GM12878 (cell line): ENCODE results near the gene SLC12A7. TPM values are rescaled to one million over a fixed set of nuclear protein-coding genes. Genes with fewer than 3 reads are reported as not detected.

ENCODE experiments used
- ATAC-seq: fragments of 200-7000 bp; cut with Tn5 transposase; 3 replicates; pipeline ENCODE4 v1.9.1; 2020; ENCODE audit warnings: mild to moderate bottlenecking, moderate library complexity
- BruUV-seq: library from RNA; stranded (reverse); fragments of 400-500 nt; replicated peaks from 2 replicates; lab custom pipeline; 2021; lab: Mats Ljungman, UMichigan
- CTCF ChIA-PET: fragments of 300-600 bp; sonication (Branson Sonifier 250); formaldehyde crosslinking; extraction: SDS; loops from one replicate; lab custom pipeline; 2021; ENCODE audit warnings: inconsistent platforms; lab: Yijun Ruan, JAX
- POLR2A ChIA-PET: fragments of 350-600 bp; formaldehyde crosslinking; extraction: SDS; loops from one replicate; lab custom pipeline; 2021; ENCODE audit warnings: inconsistent platforms; lab: Charles Lee
- RAD21 ChIA-PET: fragments of 300-600 bp; sonication (Branson Sonifier 250); formaldehyde crosslinking; loops from one replicate; lab custom pipeline; 2023; ENCODE audit warnings: antibody characterized with exemption; ENCODE audit not compliant: unreplicated experiment; lab: Charles Lee
- SMC1A ChIA-PET: fragments of 300-600 bp; sonication (Branson Sonifier 250); formaldehyde crosslinking; loops from one replicate; lab custom pipeline; 2023; ENCODE audit not compliant: unreplicated experiment, uncharacterized antibody; lab: Charles Lee
- DNase-seq: peaks from one replicate; pipeline ENCODE4 v3.0.0-alpha.2; 2011; ENCODE audit warnings: low read depth, low spot score
- FAIRE-seq: peaks from 3 replicates; lab custom pipeline; 2011; peaks lifted over from hg19 to GRCh38; lab: Jason Lieb, UNC
- H2AFZ ChIP-seq: 2 replicates; pipeline ENCODE4 v1.6.0; 2011; ENCODE audit warnings: low read depth, low read length, control low read depth; ENCODE audit not compliant: control insufficient read depth
- H3K27ac ChIP-seq: 2 replicates; pipeline ENCODE4 v1.5.1; 2011; ENCODE audit warnings: control low read depth; ENCODE audit not compliant: control insufficient read depth, insufficient read depth
- H3K27me3 ChIP-seq, 2 experiments: replicated peaks in 1 of 2; 2 replicates each; pipeline versions ENCODE4 v1.6.0 to v1.6.1; 2011; ENCODE audit warnings: low read length in 1 of 2; ENCODE audit not compliant: control insufficient read depth in 2 of 2, insufficient read depth in 2 of 2
- H3K36me3 ChIP-seq, 2 experiments: 2 replicates each; pipeline ENCODE4 v1.5.1; 2011; ENCODE audit warnings: low read length in 1 of 2; ENCODE audit not compliant: control insufficient read depth in 2 of 2, insufficient read depth in 2 of 2
- H3K4me1 ChIP-seq: 2 replicates; pipeline ENCODE4 v1.6.1; 2011; ENCODE audit warnings: mild to moderate bottlenecking, low read length, moderate library complexity, mixed read lengths; ENCODE audit not compliant: control insufficient read depth, insufficient read depth
- H3K4me2 ChIP-seq: 2 replicates; pipeline ENCODE4 v1.6.0; 2011; ENCODE audit warnings: control low read depth; ENCODE audit not compliant: control insufficient read depth, insufficient read depth
- H3K4me3 ChIP-seq: fragments of 200-600 bp; sonication (generic); 2 replicates; pipeline ENCODE4 v1.5.1; 2016
- H3K79me2 ChIP-seq: 2 replicates; pipeline ENCODE4 v1.6.0; 2011; ENCODE audit warnings: low read length; ENCODE audit not compliant: control insufficient read depth, insufficient read depth
- H3K9ac ChIP-seq: 2 replicates; pipeline ENCODE4 v1.8.0; 2011; ENCODE audit warnings: low read length, control low read depth, mixed read lengths; ENCODE audit not compliant: control insufficient read depth, insufficient read depth
- H3K9me3 ChIP-seq: replicated peaks from 3 replicates; pipeline ENCODE4 v1.5.1; 2011; ENCODE audit warnings: mild to moderate bottlenecking, low read length; ENCODE audit not compliant: control insufficient read depth, insufficient read depth
- H4K20me1 ChIP-seq: 2 replicates; pipeline ENCODE4 v1.6.0; 2011; ENCODE audit not compliant: control insufficient read depth, insufficient read depth
- BCL3 ChIP-seq: IDR thresholded peaks from 2 replicates; pipeline ENCODE4 v1.6.1; 2011; ENCODE audit warnings: borderline replicate concordance, low read depth, mild to moderate bottlenecking, moderate library complexity, low read length; ENCODE audit not compliant: insufficient read depth, poor library complexity, severe bottlenecking
- CBX3 ChIP-seq: fragments of 200-600 bp; sonication (generic); IDR thresholded peaks from 2 replicates; pipeline ENCODE4 v1.6.1; 2016; ENCODE audit warnings: low read depth, borderline replicate concordance
- CHD2 ChIP-seq: IDR thresholded peaks from 2 replicates; pipeline ENCODE4 v1.6.1; 2011; ENCODE audit warnings: low read depth, low read length, improper control_type of control experiment, borderline replicate concordance
- E2F8 ChIP-seq: fragments of 450-650 bp; IDR thresholded peaks from 2 replicates; pipeline ENCODE4 v1.6.1; 2018; ENCODE audit warnings: mild to moderate bottlenecking, low read depth, moderate library complexity; ENCODE audit not compliant: partially characterized antibody
- ESRRA ChIP-seq: IDR thresholded peaks from 2 replicates; pipeline ENCODE4 v1.6.1; 2012; ENCODE audit warnings: mild to moderate bottlenecking, low read length, improper control_type of control experiment
- MAX ChIP-seq: IDR thresholded peaks from 2 replicates; pipeline ENCODE4 v1.6.1; 2012; ENCODE audit warnings: low read depth, low read length, improper control_type of control experiment
- POU2F2 ChIP-seq: IDR thresholded peaks from 3 replicates; pipeline ENCODE4 v1.6.1; 2011; ENCODE audit warnings: low read depth, mild to moderate bottlenecking, low read length, borderline replicate concordance
- RFX5 ChIP-seq: IDR thresholded peaks from 2 replicates; pipeline ENCODE4 v1.6.1; 2011; ENCODE audit warnings: low read depth, low read length, improper control_type of control experiment
- SUZ12 ChIP-seq: fragments of 200-600 bp; sonication (generic); IDR thresholded peaks from one replicate; pipeline ENCODE4 v1.6.1; 2018; ENCODE audit warnings: antibody characterized with exemption, mild to moderate bottlenecking; ENCODE audit not compliant: unreplicated experiment
- WGBS: methylation state at CpG from one replicate; pipeline ENCODE4 v1.1.6; 2016; ENCODE audit warnings: low lambda C conversion rate; ENCODE audit not compliant: insufficient replicate concordance, insufficient coverage; ENCODE audit errors: missing lambda C conversion rate; 5-methylcytosine and 5-hydroxymethylcytosine counted together
- in situ Hi-C: fragments of 300-500 bp; cut with MboI; formaldehyde crosslinking; loops from 9 replicates; pipeline ENCODE4 v1.14.3; 2018; ENCODE audit warnings: mixed read lengths
- intact Hi-C: fragments of 100-400 bp; cut with micrococcal nuclease; formaldehyde crosslinking; loops from one replicate; pipeline ENCODE4 v1.14.2; 2022; ENCODE audit not compliant: unreplicated experiment
- polyA plus RNA-seq, 11 experiments: library from polyadenylated mRNA; depleted of rRNA in 4 of 11; unstranded in 6 of 11; stranded (reverse) in 5 of 11; fragments of >200 nt; fragmentation: Nextera tagmentation in 4 of 11; fragmentation: Illumina TruSeq in 1 of 11; extraction: Ambion mirVana in 4 of 11; extraction: Trizol in 1 of 11; gene quantifications; 1 replicate in 1 of 11; 2 replicates in 10 of 11; pipeline versions ENCODE4 v1.2.1 to v1.2.3, GENCODE V29; 2011 to 2016; ENCODE audit warnings: inconsistent platforms in 2 of 11, missing spikeins in 2 of 11, low read depth in 1 of 11
- total RNA-seq, 4 experiments: library from RNA; depleted of rRNA in 3 of 4; stranded (reverse); fragments of >200 nt in 3 of 4; fragmentation: Illumina TruSeq in 1 of 4; extraction: Trizol in 1 of 4; gene quantifications; 2 replicates each; pipeline versions ENCODE4 v1.2.1 to v1.2.3, GENCODE V29; 2013 to 2021

The SLC12A7 gene
- total and polyA plus RNA-seq, 10 of the 15 experiments (the other 5 are each of a cell fraction or from before 2014, with no cell fraction given) = 0.10 to 10.0 (median 2.9) TPM

- Histone ChIP-seq H3K36me3 (no peaks in the 10 kb centered on the region), H3K27me3 (no peaks in the 10 kb centered on the region), H3K4me3 (no peak overlapping the region), H3K9ac (no peak overlapping the region), H3K79me2 (no peaks in the 10 kb centered on the region), H3K4me2 (no peak overlapping the region), H3K4me1 (no peaks in the 10 kb centered on the region), H3K27ac (no peak overlapping the region), H4K20me1 (no peaks in the 10 kb centered on the region), H3K9me3 (peaks cover 3% of the 10 kb centered on the region; the same call in 2 of the 3 replicates), H2AFZ (no peak overlapping the region)
- ChIA-PET SMC1A (no interaction called here), CTCF (no interaction called here), POLR2A (no interaction called here), RAD21 (no interaction called here)
- no peak for FAIRE-seq
- TF ChIP-seq RFX5 (no peak), ESRRA (no peak), CHD2 (no peak)
- 69% methylated on average over 18 of the region's 18 CpGs for WGBS
- DNase-seq = no peak
- no peak for ATAC-seq
- no TSS peak for BruUV-seq
- intact Hi-C loops (no loop called here), in situ Hi-C loops (no loop called here)
These were observed 32.4 kb downstream of the SLC12A7 start for GRCh38 chr5:1079486-1079885.

GRCh38 chr5:1078851-1079250, 33.0 kb downstream of the SLC12A7 start:
- Histone ChIP-seq H2AFZ (no peak overlapping the region), H3K27ac (no peak overlapping the region), H3K27me3 (no peaks in the 10 kb centered on the region), H3K36me3 (no peaks in the 10 kb centered on the region), H3K4me2 (no peak overlapping the region), H3K9me3 (peaks cover 3% of the 10 kb centered on the region; the same call in 2 of the 3 replicates), H3K4me3 (no peak overlapping the region), H3K79me2 (no peaks in the 10 kb centered on the region), H4K20me1 (no peaks in the 10 kb centered on the region), H3K4me1 (no peaks in the 10 kb centered on the region), H3K9ac (no peak overlapping the region)
- in situ Hi-C loops (no loop called here), intact Hi-C loops (no loop called here)
- DNase-seq = no peak
- ATAC-seq = no peak
- FAIRE-seq = no peak
- CTCF ChIA-PET = no interaction called here
- WGBS = 76% methylated on average over 18 of the region's 23 CpGs
- BruUV-seq = no TSS peak
- RAD21 ChIA-PET = no interaction called here
- POLR2A ChIA-PET = no interaction called here
- SMC1A ChIA-PET = no interaction called here
- TF ChIP-seq SUZ12 (no peak), E2F8 (no peak), CBX3 (no peak), POU2F2 (no peak), MAX (no peak), BCL3 (no peak)
